ENCODE results near the gene NCK2.

The NCK2 gene

GRCh38 chr2:105919191-105919811 is 174.6 kb downstream of the NCK2 start:
- no peak overlapping the region for H3K4me3 ChIP-seq (ENCODE audit: low read depth, low read length)
- TF ChIP-seq CTCF (conservative IDR thresholded peaks at IDR 0.05; ENCODE audit: low read depth, low read length): no peak
- DNase-seq (ENCODE audit: low read depth): no peak

- H3K4me3 ChIP-seq (ENCODE audit: low read depth, low read length): no peak overlapping the region
- DNase-seq (ENCODE audit: low read depth): peak; percentile 89
- peak; percentile 77 for TF ChIP-seq CTCF (conservative IDR thresholded peaks at IDR 0.05; ENCODE audit: low read depth, low read length)
Observed at GRCh38 chr2:105919826-105920225, 175.1 kb downstream of the NCK2 start.

GRCh38 chr2:105924271-105924670 is 179.6 kb downstream of the NCK2 start:
- no peak for DNase-seq (ENCODE audit: low read depth)
- no peak for TF ChIP-seq CTCF (conservative IDR thresholded peaks at IDR 0.05; ENCODE audit: low read depth, low read length)
- no peak overlapping the region for H3K4me3 ChIP-seq (ENCODE audit: low read depth, low read length)

GRCh38 chr2:105924932-105925331 is 180.2 kb downstream of the NCK2 start:
- no peak for TF ChIP-seq CTCF (conservative IDR thresholded peaks at IDR 0.05; ENCODE audit: low read depth, low read length)
- no peak for DNase-seq (ENCODE audit: low read depth)
- no peak overlapping the region for H3K4me3 ChIP-seq (ENCODE audit: low read depth, low read length)

GRCh38 chr2:105925390-105925789 is 180.7 kb downstream of the NCK2 start:
- DNase-seq (ENCODE audit: low read depth): no peak
- TF ChIP-seq CTCF (conservative IDR thresholded peaks at IDR 0.05; ENCODE audit: low read depth, low read length): no peak

GRCh38 chr2:105926960-105927678 is 182.4 kb downstream of the NCK2 start:
- no peak for TF ChIP-seq CTCF (conservative IDR thresholded peaks at IDR 0.05; ENCODE audit: low read depth, low read length)
- no peak overlapping the region for H3K4me3 ChIP-seq (ENCODE audit: low read depth, low read length)

More at GRCh38 chr2:105925390-105925789, 180.7 kb downstream of the NCK2 start:
- H3K4me3 ChIP-seq (ENCODE audit: low read depth, low read length): no peak overlapping the region

GRCh38 chr2:105928086-105928485 is 183.4 kb downstream of the NCK2 start:
- H3K4me3 ChIP-seq (ENCODE audit: low read depth, low read length): no peak overlapping the region
- TF ChIP-seq CTCF (conservative IDR thresholded peaks at IDR 0.05; ENCODE audit: low read depth, low read length): no peak
- no peak for DNase-seq (ENCODE audit: low read depth)

More at GRCh38 chr2:105926960-105927678, 182.4 kb downstream of the NCK2 start:
- DNase-seq (ENCODE audit: low read depth): no peak
